ENCODE data around the gene RASA1. TPM values are rescaled to one million over a fixed set of nuclear protein-coding genes. Genes with fewer than 3 reads are reported as not detected.

Gene RASA1
- total RNA-seq, 1 experiment from 2014 or later = 29.6 TPM

DNA sequence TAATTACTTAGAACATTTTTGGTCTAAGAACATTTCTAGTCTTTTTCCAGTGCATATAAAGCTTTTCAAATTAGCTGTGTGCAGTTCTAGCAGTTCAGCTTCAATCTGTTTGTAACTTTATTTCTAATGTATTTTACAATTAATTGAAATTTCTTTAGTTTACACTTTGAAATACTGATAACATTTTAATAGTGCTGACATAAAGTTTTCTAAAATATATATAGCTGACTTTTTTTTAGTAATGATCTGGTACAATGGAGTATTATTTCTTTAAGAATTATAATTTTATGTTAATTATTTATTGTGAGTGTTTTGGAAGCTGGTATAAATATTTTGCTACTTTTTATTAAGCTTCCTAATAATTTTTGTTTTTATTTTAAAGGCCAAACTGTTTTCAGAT is 101.7 kb downstream of the RASA1 start:
- Histone ChIP-seq H3K4me1 (ENCODE audit: insufficient read depth, low read length) (no peaks in the 10 kb centered on the region), H2BK20ac (ENCODE audit: low read depth, low read length, poor library complexity, severe bottlenecking) (no peak overlapping the region), H2BK12ac (ENCODE audit: insufficient read length, low read depth, low read length) (no peak overlapping the region), H2BK120ac (ENCODE audit: low read depth, low read length, poor library complexity, severe bottlenecking) (no peak overlapping the region), H3K79me2 (ENCODE audit: insufficient read depth, low read length) (no peaks in the 10 kb centered on the region), H3K4ac (ENCODE audit: low read depth, low read length) (no peak overlapping the region), H2AFZ (ENCODE audit: low read length) (no peak overlapping the region), H3K27ac (ENCODE audit: insufficient read length, low read depth, low read length) (no peak overlapping the region), H3K23me2 (ENCODE audit: insufficient read length, low read depth, low read length, poor library complexity, severe bottlenecking) (no peaks in the 10 kb centered on the region), H4K20me1 (ENCODE audit: control insufficient read depth, insufficient read depth, insufficient read length) (no peaks in the 10 kb centered on the region), H2AK5ac (ENCODE audit: insufficient read length, low read length) (no peak overlapping the region), H3K27me3 (ENCODE audit: insufficient read depth, low read length) (no peaks in the 10 kb centered on the region), H3K56ac (ENCODE audit: insufficient read length, low read depth, low read length) (no peak overlapping the region), H3K14ac (ENCODE audit: insufficient read depth, low read length) (no peak overlapping the region), H4K91ac (ENCODE audit: insufficient read length, low read depth, low read length) (no peak overlapping the region), H4K8ac (replicated peaks; ENCODE audit: insufficient read length, low read depth, low read length) (no peak overlapping the region), H3T11ph (ENCODE audit: low read length) (no peak overlapping the region), H3K9ac (ENCODE audit: extremely low read depth, insufficient read length, low read length) (no peak overlapping the region), H3K18ac (ENCODE audit: insufficient read length, low read depth, low read length) (no peak overlapping the region), H2BK15ac (ENCODE audit: low read depth, low read length) (no peak overlapping the region), H3K79me1 (ENCODE audit: insufficient read depth, low read depth, low read length, poor library complexity, severe bottlenecking) (no peaks in the 10 kb centered on the region), H3K23ac (ENCODE audit: insufficient read length, low read depth, low read length) (no peak overlapping the region), H3K9me3 (ENCODE audit: control insufficient read depth, low read depth, low read length) (no peaks in the 10 kb centered on the region), H3K4me2 (ENCODE audit: insufficient read depth, insufficient read length, low read length) (no peak overlapping the region), H4K5ac (ENCODE audit: insufficient read length, low read depth, low read length) (no peak overlapping the region), H2BK5ac (ENCODE audit: insufficient read length, low read length) (no peak overlapping the region)
- no peak for DNase-seq
- Mint-ChIP-seq H3K36me3 (ENCODE audit: insufficient read depth in 1 of 3, low read depth in 3 of 3) (peaks cover 0 to 12% (median 7%) of the 10 kb centered on the region in 3 experiments; a peak in 6 of 7 replicates), H3K4me3 (no peak overlapping the region), H3K9me3 (no peaks in the 10 kb centered on the region), H3K27ac (no peak overlapping the region), H3K4me1 (peaks cover 5 to 6% of the 10 kb centered on the region in 2 experiments; a peak in 3 of 4 replicates), H3K27me3 (ENCODE audit: low read depth) (no peaks in the 10 kb centered on the region)
- TF ChIP-seq, protein P1, sequence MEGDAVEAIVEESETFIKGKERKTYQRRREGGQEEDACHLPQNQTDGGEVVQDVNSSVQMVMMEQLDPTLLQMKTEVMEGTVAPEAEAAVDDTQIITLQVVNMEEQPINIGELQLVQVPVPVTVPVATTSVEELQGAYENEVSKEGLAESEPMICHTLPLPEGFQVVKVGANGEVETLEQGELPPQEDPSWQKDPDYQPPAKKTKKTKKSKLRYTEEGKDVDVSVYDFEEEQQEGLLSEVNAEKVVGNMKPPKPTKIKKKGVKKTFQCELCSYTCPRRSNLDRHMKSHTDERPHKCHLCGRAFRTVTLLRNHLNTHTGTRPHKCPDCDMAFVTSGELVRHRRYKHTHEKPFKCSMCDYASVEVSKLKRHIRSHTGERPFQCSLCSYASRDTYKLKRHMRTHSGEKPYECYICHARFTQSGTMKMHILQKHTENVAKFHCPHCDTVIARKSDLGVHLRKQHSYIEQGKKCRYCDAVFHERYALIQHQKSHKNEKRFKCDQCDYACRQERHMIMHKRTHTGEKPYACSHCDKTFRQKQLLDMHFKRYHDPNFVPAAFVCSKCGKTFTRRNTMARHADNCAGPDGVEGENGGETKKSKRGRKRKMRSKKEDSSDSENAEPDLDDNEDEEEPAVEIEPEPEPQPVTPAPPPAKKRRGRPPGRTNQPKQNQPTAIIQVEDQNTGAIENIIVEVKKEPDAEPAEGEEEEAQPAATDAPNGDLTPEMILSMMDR (conservative IDR thresholded peaks at IDR 0.05) = no peak

Data from H9 (cell line).